Measurements from ENCODE around the gene HHAT.

GRCh38 chr1:210711825-210712612 lies 383.3 kb downstream of the HHAT start:
- no peak for TF ChIP-seq CTCF (IDR thresholded peaks at IDR 0.05)
- no peak for TF ChIP-seq POLR2A (IDR thresholded peaks at IDR 0.05)
